Colon (tissue), 2 donors: Measurements from ENCODE around the gene POLA2.
"Not testable (repeated sequence)": the region's sequence is repeated elsewhere in the genome, so short reads cannot be mapped to it uniquely, and the experiment has no call there.

ENCODE experiments used
- FAIRE-seq: peaks from 2 replicates; lab custom pipeline; 2012; peaks lifted over from hg19 to GRCh38; lab: Jason Lieb, UNC
- donor health status: control.
- donor health status: control.

The POLA2 gene

DNA sequence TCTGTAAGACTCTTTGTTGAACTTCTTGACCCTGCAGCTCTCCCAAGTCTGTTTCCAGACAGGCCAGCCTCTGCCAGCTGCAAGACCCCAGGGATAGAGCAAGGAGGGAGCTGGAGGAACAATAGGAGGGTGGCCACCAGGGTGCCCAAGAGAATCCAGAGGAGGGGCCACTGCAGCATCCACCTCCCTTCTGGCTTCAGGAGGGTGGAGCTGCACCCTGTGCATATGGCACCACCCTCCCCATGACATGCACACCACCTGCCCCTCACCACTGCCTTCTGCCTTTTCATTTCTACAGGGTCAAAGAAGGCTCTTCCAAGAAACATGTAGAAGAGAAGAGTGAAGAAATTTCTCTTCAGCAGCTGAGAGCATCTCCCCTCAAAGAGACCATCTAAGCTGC, 20.1 kb upstream of the POLA2 start:
- no peak for FAIRE-seq

DNA sequence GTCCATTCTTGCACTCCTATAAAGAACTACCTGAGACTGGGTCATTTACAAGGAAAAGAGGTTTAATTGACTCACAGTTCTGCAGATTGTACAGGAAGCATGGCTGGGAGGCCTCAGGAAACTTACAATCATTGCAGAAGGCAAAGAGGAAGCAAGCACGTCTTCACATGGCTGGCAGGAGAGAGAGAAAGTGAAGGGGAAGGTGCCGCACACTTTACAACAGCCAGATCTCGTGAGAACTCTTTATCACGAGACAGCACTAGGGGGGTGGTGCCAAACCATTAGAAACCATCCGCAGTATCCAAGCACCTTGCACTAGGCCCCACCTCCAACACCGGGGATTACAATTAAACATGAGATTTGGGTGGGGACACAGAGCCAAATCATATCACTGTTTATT, 19.4 kb upstream of the POLA2 start:
- no peak for FAIRE-seq

DNA sequence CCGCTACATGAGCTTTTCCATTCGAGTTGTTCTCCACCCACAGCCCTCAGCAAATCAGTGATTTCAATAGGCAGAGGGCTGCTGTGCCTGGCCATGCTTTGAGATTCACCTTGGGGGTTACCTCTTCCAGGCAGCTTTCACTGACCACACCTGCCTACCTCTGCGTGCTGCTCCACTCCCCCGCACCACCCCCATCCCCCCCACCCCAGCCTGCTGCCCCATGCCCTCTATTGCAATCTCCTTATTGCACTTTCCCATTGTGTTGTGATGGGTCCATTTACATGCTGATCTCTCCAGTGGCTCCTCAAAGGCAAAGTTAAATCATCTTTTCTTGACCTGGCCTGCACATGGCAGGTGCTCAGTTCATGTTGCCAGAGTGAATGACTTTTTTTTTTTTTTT, 18.0 kb upstream of the POLA2 start:
- FAIRE-seq: no peak

DNA sequence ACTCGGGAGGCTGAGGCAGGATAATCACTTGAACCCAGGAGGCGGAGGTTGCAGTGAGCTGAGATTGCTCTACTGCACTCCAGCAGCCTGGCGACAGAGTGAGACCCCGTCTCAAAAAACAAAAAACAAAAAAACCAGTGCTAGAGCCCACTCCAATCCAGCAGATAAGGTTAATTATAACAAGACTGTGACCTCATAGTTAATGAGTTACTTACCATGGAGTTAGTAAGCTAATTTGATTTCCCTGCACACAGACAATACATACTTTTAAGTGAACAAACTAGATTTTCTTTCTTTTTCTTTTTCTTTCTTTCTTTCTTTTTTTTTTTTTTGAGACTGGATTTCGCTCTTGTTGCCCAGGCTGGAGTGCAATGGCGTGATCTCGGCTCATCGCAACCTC, 16.7 kb upstream of the POLA2 start:
- FAIRE-seq: not testable (repeated sequence)

DNA sequence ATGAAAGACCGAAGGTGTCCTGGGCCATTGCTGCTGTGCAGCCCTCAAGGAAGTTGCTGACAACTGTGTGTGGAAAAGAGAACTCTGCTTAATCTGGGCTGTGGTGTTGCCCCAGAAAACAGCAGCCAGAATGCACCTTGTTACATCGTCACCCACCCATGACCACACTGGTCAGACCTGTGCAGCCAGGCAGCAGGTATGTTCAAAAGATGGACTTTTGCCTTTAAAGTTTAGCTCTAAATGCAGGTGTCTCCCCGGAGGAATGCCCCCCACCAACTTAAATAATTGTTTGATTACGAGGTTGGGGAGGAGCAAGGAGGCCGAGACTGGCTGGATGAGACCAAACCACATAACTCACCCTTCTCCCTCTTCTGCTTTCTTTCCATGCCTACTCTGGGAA, 15.3 kb upstream of the POLA2 start:
- FAIRE-seq: no peak

DNA sequence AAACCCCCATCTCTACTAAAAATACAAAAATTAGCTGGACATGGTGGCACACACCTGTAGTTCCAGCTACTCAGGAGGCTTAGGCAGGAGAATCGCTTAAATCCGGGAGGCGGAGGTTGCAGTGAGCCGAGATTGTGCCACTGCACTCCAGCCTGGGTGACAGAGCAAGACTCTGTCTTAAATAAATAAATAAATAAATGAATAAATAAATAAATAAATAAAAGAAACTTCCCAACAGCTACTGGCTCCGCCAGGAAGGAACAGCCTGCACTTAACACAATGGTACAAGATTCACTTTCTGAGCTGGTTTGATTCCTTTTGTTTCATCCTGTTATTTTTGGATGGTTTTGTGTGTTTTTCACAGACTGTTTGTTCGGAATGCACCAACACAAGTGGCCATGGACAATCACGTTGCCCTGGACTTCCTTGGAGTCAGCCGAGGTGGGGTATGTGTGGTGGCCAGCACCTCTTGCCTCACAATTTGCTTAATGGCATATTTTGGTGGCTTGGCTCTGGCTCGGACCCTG, 13.5 kb upstream of the POLA2 start:
- FAIRE-seq: not testable (repeated sequence)

DNA sequence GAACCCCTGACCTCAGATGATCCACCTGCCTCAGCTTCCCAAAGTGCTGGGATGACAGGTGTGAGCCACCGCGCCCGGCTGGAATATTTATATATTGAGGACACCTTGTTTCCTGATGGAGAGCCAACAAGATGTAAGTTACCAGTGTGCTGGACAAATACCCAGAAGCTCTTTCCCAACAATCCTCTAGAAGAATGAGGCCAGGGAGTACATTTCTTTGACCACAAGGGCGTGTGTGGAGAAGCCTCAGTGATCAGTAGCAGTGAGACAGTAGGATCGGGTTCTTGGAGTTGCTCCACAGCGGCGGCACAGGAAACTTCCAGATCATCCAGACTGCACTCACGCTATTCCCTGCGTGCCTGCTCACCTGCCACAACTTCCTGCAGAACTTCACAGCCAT, 10.3 kb upstream of the POLA2 start:
- FAIRE-seq: no peak

DNA sequence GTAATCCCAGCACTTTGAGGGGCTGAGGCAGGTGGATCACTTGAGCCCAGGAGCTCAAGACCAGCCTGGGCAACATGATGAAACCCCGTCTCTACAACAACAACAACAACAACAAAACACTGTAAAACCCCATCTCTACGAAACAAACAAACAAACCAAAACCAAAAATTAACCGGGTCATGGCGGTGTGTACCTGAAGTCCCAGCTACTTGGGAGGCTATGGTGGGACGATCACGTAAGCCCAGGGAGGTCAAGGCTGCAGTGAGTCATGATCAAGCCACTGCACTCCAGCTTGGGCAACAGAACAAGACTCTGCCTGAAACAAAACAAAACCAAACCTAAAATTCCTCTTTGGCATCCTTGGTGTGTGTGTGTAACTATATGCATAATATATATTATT, 7.0 kb upstream of the POLA2 start:
- FAIRE-seq: no peak

DNA sequence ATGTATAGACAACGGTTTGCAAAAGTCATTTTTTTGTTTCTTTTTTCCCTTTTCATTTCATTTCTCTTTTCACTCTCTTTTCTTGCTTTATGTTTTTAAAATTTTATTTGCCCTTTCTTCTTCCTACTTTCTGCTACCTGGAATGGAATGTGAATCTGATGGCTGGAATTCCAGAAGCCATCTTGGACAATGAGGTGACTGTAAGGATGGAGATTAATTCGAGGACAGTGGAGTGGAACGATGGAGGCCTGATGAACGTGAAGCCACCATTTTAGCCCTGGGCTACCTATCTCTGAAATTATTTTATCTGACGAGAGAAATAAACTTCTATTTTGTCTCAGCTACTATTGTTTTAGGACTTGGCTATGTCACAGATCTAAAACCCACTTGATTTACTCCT, 2.8 kb upstream of the POLA2 start:
- FAIRE-seq: no peak

DNA sequence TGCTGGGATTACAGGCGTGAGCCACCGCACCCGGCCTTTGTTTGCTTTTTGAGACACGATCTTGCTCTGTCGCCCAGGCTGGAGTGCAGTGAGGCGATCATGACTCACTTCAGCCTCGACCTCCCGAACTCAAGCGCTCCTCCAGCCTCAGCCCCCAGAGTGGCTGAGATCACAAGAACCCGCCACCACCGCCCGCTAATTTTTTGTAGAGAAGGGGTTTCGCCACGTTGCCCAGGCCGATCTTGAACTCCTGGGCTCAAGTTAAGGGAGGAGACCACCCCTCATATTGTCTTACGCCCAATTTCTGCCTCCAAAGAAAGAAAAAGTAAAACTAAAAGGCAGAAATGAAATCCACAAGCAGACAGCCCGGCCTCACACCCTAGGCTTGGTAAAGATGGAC, 1.5 kb upstream of the POLA2 start:
- no peak for FAIRE-seq

DNA sequence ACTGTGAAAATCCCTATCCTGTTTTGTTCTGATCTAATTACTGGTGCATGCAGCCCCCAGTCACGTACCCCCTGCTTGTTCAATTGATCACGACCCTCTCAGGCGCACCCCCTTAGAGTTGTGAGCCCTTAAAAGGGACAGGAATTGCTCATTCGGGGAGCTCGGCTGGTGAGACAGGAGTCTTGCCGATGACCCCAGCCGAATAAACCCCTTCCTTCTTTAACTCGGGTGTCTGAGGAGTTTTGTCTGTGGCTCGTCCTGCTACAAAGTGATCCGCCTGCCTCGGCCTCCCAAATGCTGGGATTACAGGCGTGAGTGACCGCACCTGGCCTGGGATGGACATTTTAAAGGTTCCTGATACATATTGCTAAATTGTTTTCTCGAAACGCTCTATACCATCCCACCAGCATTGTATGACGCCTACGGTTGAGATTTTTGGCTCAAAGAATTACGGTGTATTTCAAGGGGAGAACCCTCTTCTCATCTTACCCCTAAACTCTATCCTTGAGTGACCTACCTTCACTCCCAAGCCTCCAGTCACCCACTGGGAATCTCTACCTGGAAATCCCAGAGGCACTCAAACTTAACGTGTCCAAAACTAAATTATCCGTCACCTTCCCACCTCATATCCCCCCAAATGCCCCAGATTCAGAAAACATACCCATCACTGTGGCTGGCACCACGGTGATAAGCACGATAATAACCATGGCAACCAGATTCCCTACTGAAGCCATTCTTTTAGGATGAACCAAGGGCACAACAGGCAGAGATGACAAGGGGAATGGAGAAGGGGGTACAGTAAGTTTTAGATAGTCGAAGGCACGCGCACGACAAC, 789 bp upstream of the POLA2 start:
- no peak for FAIRE-seq

DNA sequence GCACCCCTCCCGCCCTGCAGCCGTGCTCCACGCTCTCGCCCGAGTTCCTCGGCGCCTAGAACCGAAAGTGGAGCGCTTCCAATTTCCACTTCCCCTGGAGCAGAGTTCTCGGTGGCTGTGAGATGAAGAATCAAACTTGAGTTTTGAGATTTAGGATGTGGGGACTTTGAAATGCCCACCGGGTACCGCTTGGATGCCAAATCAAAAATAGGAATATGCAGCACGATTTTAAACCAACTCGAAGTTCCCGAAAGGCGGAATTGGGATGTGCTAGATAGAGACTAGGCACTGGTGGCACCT, 569 bp downstream of the POLA2 start:
- FAIRE-seq: no peak

DNA sequence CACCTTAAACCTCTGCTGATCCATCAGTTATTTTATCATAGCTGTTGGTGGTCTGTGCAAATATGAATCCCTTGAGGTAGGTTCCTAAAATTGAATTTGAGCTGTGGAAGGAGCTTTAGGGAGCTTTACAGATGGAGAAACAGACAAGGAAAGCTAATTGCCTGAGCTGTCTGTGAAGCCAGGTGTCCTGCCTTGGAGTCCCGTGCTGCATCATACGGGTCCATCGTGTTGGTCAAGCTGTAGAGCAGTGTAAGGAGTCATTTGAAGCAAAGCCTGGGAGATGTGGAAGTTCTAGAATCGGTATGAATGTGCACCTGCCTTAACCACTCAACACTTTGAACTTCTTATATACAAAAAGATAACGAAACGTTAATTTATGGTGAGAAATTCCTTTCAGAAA, 1.0 kb downstream of the POLA2 start:
- no peak for FAIRE-seq

DNA sequence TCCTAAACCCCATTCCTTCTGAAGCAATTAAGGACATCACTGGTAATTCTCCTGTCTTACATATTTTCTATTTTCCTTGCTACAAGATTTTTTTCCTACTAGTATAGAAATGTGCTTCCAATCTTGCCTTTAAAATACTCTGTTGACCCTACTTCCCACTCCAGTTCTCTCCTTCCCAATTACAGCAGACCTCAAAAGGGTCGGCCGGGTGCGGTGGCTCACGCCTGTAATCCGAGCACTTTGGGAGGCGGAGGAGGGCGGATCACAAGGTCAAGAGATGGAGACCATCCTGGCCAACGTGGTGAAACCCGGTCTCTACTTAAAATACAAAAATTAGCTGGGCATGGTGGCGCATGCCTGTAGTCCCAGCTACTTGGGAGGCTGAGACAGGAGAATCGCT, 3.0 kb downstream of the POLA2 start:
- not testable (repeated sequence) for FAIRE-seq

DNA sequence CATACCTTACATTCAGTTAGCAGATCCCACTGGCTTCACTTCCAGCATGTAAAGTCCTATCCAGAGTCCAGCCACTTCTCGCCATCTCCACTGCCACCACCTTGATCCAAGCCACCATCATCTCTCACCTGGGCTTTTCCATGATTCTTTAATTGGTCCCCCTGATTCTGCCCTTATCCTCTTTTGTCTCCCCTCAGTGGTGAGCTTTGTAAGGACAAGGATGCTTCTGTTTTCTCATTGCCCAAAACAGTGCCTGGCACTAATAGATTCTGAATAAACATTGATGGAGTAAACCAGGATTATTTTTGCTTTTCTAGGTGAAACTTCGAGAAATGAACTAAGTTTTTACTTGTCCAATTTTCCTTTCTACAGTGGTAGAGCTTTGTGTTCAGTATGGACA, 4.4 kb downstream of the POLA2 start:
- FAIRE-seq: no peak

DNA sequence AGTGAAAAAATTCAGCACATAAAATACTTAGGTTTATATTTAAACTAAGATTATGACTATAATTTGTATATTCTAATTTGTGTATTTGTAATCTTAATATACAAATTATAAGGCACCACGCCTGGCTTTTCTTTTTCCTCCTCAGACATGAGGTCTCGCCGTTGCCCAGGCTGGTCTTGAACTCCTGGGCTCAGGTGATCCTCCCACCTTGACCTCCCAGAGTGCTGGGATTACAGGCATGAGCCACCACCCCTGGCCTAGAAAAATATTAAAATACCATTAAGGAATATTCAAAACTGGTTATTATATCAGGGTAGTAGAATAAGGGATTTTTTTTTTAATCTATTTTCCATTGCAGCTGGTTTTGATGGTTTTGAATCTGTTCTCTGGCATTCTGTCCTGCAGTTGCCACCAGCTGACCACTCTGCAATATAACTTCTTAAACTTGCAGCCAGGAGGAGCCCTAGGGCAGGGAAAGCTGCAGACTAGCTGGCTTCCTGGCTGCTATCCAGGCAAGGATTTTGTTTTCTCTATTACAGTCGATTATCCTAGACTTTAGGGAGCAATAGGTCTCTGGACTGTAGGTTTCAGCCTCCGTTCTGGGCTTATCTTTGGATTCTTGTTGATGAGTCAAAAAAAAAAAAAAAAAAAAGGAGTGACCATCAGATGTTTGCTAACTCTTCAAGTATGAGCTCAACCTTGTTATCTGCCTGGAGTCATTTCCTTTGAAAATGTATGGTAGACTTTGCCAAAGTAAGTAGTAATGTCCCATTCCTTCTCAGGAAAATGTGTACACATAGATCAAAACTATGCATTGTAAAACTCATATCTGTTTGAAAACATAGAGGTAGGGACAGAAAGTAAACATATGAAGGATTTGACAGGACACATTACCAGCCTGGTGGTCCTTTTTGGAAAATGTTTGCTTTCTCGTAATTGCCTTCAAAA, 13.2 kb downstream of the POLA2 start:
- FAIRE-seq: no peak

DNA sequence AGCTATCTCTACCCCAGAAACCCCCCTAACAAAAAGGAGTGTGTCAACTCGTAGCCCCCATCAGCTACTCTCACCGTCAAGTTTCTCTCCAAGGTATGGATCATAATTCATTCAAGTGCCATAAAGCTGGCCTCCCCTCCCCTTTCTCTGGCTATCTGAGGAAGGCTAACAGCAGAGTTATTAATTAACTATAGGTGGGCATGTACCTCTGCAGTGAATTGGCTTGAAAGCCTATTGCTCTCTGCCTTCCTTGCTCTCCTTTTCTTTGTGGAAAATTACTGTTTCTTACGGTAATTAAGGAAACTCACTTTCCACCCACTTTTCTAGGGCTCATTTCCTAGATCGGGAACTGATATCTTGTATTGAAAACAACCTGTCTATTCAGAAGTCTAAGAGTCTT, 14.1 kb downstream of the POLA2 start:
- FAIRE-seq: no peak

DNA sequence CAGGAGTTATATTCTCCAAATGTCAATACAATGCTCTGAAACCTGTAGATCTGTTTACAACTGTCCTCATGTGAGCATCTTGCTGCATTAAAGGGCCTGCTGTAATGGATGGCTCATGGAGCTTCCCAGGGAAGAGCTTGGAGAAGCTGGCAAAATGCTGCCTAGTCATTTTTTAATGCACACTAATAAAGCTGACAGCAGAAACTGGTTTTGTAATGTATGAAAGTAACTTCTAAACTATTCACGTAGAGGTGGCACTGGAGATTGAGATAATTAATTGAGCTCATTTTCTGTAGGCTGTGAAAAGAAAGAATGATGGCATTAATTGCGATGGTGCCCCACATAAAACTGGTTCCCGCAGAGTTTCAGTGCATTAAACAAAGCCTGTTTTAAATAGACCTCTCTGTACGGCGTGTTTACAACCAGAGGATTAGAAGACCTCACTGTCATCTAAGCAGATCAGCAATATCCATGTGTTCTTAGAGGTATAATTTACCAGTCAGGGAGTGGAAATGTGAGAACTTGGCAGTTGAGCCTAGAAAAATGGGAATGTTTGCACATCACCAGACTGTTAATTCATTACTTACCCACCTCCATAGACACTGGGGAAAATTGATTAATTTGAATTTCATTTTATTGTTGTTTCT, 16.0 kb downstream of the POLA2 start:
- FAIRE-seq: no peak

DNA sequence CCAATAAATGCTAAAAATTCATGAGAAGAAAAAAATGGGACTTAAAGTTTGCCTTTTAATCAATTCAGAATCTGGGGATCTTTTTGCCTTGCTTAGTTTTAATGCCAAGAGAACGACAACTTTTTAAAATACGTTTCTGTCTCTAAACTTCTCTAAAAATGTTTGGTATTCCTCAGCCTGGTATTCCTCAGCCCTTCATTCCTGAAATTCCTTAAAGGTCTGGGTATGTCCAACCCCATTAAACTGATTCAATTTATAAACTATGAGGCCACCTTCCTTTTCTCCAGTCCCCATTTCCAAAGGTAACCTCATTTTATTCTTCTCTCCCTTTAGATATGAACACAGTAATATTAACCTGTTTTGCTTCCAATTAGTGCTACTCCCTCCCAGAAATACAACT, 16.6 kb downstream of the POLA2 start:
- no peak for FAIRE-seq

DNA sequence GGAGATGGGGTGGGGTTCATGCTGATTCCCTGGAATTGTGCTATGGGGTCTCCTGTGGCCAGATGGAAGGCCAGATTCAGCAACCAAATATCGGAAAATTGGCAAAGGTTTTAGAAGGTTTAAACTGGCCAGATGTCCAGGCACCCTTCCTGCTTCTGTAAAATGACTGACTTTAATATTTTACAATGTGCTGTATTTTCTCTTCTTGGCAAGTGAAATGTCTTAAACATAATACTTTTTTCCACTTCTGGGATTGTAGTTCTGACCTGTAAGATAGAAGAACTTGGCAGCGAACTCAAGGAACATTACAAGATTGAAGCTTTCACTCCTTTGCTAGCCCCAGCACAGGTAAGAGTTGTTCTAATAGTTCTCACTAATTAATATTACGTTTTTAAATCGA, 17.5 kb downstream of the POLA2 start:
- FAIRE-seq: no peak

DNA sequence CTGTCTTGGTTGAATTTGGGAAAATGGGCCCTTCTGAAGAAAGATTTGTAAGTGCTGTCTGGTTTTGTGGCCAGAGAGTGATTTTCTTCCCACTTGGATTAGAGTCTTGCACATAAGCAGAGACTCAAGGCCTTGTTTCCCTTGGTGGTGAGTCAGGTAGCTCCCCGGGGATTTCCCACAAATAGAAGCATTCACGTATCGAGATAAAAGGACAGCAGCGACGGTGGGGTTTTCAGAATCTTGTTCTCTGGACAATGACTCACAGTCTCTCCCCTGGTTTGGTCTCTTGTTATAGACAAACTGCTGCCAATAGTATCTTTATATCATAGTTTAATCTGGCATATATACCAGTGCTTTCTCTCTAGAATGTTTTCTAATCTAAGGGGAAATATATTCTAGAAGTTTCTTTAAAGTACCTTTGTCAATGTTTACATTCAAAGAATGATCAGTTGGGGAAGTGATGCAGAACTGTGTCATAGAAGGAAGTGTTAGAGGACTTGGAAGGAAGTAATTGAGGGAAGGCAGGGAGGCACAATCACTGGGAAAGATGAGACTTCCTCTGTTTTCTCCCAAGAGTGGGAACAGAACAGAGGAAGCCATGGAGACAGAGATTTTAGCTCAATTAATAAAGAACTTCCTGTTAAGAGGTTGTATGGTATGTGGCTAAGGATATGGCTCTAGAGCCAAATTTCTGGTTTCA, 18.1 kb downstream of the POLA2 start:
- FAIRE-seq: no peak

DNA sequence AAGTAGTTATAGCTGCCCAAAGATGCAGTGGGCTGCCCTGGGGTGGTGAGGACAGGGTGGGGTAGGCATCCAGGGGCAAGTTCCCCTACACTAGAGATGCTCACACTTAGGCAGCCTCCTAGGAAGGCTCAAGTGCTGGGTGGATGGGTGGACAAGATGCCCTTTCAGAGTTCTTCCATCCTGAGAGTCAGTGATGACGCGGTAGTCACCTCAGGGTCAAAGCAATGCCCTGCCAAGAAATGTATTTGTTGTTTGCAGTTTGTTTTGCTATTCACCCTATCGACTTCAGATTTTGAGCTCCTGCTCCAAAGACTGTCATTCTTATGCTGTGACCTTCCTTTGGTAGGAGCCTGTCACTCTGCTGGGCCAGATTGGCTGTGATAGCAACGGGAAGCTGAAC, 18.9 kb downstream of the POLA2 start:
- no peak for FAIRE-seq
